Measurements from ENCODE around the gene ASMTL.
"Not testable (repeated sequence)": the region's sequence is repeated elsewhere in the genome, so short reads cannot be mapped to it uniquely, and the experiment has no call there.

The ASMTL gene

GRCh38 chrX:1452516-1453394 is at the start of gene ASMTL:
TSS of gene ASMTL (minus strand) at chrX:1452909. CDS start at chrX:1452840, 69 bp downstream.
- DNase-seq, result peak; percentile 99

GRCh38 chrX:1502241-1502640 is 49.5 kb upstream of the ASMTL start:
- DNase-seq, result peak; percentile 71

DNA sequence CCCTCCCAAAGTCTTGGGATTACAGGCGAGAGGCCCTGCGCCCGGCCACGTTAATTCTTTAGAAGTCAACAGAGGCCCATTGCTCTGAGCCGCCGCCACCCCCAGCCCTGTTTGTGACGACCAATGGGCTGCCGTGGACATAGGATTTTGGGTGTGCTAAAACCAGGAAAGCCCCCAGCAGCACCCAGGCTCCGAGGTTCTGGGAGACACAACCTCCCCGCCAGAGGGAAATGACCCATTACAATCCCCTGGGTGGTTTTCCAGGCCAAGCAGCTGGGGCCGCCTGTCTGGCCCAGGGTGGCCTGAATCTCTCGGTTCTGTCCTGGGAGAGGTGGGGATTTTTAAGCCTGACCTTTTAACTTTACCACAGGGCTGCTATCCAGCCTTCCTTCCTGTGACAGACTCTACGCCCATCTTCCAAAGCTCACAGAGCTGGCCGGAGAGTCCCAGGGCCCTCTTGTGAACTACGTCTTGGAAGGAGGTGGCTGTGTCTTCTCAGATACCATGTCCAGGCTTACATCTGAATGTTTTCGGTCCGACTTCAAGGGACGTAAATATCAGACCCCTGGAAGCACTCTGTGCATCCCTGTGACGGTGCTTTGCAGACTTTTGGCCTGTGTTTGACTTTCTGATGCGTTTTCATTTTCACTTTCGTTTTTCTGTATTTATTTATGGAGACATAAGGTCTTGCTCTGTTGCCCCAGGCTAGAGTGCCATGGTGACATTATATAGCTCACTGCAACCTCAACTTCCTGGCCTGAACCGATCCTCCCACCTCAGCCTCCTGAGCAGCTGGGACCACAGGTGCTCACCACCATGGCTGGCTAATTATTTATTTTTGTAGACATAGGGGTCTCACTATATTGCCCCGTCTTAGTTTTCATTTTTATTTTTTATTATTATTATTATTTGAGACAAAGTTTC is 48.3 kb upstream of the ASMTL start:
- DNase-seq, result no peak

- no peak for DNase-seq
Measured at GRCh38 chrX:1496076-1496475, 43.4 kb upstream of the ASMTL start.

GRCh38 chrX:1493877-1494510 is 41.3 kb upstream of the ASMTL start:
- peak; percentile 80 for DNase-seq

GRCh38 chrX:1493412-1493811 is 40.7 kb upstream of the ASMTL start:
- no peak for DNase-seq

DNA sequence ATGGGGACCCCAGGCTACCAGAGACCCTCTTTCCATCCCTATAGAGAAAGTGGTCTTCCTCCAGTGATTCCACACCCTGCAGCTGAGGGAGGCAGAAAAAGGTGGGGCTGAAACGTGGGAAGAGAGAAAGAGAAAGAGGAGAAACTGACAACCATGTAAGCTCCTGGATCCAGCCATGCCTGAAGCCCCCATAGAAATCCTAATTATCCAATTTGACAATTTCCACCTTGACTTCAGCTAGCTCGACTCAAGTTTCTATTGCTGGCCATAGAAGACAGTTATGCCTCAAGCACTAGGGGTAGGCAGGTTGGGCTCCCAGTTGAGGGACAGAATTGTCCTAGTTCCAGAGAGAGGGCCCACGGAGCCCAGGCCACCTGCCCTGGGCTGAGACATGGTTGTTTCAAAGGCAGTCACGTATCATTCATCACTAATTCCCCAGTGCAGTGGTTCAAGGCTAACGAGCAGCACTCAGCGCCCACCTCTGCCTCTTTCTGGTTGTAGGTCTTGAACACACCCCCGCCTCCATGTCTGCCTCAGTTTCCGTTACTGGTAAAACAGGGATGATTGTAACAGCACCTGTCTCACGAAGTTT is 39.8 kb upstream of the ASMTL start:
- DNase-seq, result no peak

GRCh38 chrX:1491851-1492349 is 39.2 kb upstream of the ASMTL start:
- DNase-seq, result peak; percentile 97

GRCh38 chrX:1491248-1491647 is 38.5 kb upstream of the ASMTL start:
- DNase-seq, result not testable (repeated sequence)

DNA sequence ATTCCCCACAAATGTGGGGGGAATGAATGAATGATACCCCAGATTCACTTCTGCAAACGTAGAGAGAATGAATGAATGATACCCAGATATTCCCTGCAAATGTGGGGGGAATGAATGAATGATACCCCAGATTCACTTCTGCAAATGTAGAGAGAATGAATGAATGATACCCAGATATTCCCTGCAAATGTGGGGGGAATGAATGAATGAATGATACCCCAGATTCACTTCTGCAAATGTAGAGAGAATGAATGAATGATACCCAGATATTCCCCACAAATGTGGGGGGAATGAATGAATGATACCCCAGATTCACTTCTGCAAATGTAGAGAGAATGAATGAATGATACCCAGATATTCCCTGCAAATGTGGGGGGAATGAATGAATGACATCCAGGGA is 38.0 kb upstream of the ASMTL start:
- not testable (repeated sequence) for DNase-seq

- DNase-seq, result not testable (repeated sequence)
Measured at GRCh38 chrX:1489354-1489753, 36.6 kb upstream of the ASMTL start.

- no peak for DNase-seq
Measured at GRCh38 chrX:1488745-1489144, 36.0 kb upstream of the ASMTL start.

GRCh38 chrX:1488141-1488540 is 35.4 kb upstream of the ASMTL start:
- no peak for DNase-seq

DNA sequence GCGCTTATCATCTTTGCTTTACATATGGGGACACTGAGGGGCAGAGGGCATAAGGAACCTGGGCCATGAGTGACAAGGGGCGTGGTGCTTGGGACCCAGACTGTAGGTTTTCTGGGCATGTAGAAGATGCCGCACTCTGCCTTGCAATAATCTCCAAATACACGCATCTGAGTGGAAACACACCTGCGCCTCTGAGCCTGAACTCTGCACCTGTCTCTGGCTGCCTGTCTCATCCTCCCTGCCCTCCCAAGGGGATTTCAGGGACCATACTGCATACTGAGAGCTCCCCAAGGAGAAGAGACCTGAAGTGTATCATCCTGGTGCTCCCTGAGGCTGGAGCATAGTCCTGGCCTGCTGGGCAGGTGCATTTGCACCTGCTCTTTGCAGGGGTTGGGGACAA is 34.7 kb upstream of the ASMTL start:
- no peak for DNase-seq

GRCh38 chrX:1486749-1487361 is 34.1 kb upstream of the ASMTL start:
- no peak for DNase-seq

GRCh38 chrX:1486177-1486576 is 33.5 kb upstream of the ASMTL start:
- no peak for DNase-seq

DNA sequence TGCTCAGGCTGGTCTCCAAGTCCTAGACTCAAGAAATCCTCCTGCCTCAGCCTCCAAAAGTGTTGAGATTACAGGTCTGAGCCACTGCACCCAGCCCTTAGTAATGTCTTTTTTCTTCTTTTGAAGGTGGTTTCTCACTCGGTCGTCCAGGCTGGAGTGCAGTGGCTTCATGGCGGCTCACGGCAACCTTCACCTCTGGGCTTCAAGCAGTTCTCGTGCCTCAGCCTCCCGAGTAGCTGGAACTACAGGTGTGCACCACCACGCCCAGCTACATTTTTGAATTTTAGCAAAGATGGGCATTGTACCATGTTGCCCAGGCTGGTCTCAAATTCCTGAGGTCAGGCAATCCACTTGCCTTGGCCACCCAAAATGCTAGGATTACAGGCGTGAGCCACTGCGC is 32.3 kb upstream of the ASMTL start:
- no peak for DNase-seq

- peak; percentile 34 for DNase-seq
Measured at GRCh38 chrX:1484638-1485019, 31.9 kb upstream of the ASMTL start.

DNA sequence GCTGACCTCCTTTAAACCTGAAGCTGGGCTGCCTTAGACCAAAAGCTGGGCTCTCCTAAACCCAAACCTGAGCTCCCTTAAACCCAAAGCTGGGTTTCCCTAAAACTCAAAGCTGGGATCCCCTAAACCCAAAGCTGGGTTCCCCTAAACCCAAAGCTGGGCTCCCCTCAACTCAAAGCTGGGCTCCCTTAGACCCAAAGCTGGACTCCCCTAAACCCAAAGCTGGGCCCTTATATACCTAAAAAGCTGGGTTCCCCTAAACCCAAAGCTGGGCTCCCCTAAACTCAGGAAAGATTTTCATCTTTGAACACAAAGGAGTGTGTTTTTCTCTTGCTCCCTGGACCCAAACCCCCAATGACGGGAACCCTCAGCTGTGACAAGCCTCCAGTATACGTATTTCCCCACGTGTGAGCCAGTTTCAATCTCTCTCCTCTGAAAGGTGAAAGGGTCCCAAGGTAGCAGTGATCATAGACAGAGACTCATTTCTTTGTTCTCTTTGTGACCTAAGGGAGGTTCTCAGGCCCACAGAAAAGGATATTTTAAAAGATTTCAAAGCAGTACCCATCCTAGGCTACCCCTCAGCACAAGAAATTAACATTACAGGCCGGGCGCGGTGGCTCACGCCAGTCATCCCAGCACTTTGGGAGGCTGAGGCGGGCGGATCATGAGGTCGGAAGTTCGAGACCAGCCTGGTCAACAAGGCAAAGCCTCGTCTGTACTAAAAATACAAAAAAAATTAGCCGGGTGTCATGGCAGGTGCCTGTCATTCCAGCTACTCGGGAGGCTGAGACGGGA is 31.3 kb upstream of the ASMTL start:
- DNase-seq, result no peak

GRCh38 chrX:1482530-1482928 is 29.8 kb upstream of the ASMTL start:
- not testable (repeated sequence) for DNase-seq
